Measurements from ENCODE around the gene MAGEC2.

Gene MAGEC2

DNA sequence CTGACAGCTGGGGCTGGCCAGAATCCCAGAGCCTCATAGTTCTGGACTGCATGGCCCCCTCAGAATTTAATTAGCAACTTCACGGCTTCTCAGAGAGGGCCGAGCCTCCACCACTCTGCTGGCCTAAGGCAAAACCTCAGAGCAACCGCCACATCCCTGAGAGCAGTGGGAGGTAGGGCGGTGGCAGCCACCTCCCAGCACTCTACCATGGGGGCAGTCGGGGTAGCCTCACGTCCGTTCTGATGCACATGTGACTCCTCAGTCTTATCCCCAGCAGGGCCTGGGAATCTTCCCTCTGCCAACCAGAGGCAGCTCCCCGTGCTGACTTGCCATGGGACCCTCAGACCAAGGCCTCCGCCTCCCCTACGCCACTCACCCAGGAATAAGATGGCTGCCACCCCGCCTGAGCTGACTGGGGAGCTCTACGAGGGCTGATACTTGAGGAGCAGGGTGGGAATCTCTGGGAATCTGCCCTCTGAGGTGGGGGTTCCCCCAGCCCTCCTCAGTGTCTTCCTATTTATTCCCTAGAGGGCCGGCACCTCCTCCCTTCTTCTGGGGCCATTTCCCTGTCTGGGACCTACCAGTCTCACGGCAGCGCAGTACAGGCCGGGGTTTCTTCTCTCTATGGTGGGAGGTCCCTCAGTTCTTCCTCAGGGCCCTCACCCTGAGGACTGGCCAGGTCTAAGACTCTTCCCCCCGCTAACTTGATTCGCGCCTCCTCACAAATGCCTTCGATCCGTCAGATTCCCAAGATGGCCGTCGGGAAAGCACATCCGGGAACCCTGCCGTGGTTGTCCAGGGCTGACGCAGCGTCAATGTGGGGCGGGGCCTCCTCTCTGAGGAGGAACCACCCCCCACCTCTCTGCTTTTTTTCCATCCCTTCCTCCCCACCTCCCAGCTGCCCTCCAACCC is at the start of gene MAGEC2:
MAGEC2 (minus strand) TSS at position 769 of the 912 bp plus-strand sequence. CDS start 1,303 bp downstream, outside the sequence.
- no peak for DNase-seq (ENCODE audit: low read depth in 2 of 2)

- DNase-seq (ENCODE audit: low read depth in 2 of 2), result no peak
Observed at GRCh38 chrX:142251680-142252079, 46.6 kb upstream of the MAGEC2 start.

DNA sequence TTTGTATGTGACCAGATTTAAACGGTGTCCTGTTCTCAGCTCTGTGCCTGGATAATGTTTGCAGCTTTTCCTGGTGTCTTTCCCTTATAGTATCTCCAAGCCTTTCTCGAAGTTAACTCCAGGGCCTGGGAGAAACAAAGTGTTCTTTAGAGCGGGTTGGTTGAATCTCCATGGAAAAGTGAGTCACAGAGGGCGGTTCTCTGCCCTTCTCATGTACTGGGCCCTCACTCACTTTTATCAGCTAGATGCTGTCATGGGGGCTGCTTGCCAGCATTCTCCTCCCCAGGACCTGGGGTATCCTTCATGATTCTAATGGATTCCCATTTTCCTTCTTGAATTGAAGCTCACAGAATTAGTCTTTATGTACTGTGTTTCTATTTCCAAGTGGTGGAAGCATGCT is 46.1 kb upstream of the MAGEC2 start:
- no peak for DNase-seq (ENCODE audit: low read depth in 2 of 2)

DNA sequence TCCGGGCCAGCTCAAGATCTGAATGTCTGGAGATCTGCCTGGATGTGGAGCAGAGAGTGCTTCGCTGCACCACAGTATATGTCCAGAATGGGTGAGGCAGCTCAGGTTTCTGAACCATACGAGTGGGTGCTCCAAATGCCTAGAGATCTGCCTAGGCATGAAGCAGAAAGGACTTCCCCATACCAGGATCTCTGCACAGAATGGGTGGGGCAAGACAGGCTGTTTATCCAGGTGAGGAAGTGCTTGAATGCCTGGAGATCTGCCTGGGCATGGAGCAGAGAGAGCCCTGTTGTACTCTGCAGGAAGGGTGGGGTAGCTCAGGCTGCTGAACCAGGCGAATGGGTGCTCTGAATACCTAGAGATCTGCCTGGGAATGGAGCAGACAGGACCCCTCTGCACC is 45.4 kb upstream of the MAGEC2 start:
- no peak for DNase-seq (ENCODE audit: low read depth in 2 of 2)

DNA sequence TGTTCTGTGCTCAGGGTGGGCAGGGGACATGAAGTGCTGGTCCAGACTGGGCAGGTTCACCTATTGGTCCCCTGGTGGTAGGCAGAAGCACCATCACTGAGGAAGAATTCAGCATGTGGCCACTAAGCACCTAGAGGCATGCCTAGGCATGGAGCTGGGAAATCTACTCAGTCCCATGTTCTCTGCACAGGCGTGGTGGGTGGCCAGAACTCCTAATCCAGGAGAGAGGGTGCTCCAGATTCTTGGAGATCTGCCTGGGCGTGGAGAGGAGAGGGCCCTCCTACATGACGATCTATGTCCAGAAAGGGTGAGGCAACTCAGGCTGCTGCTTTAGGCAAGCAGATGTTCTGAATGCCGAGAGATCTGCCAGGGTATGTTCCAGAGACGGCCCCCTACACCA is 44.6 kb upstream of the MAGEC2 start:
- DNase-seq (ENCODE audit: low read depth in 2 of 2), result no peak

- no peak for DNase-seq (ENCODE audit: low read depth in 2 of 2)
Observed at GRCh38 chrX:142244568-142244967, 39.5 kb upstream of the MAGEC2 start.

DNA sequence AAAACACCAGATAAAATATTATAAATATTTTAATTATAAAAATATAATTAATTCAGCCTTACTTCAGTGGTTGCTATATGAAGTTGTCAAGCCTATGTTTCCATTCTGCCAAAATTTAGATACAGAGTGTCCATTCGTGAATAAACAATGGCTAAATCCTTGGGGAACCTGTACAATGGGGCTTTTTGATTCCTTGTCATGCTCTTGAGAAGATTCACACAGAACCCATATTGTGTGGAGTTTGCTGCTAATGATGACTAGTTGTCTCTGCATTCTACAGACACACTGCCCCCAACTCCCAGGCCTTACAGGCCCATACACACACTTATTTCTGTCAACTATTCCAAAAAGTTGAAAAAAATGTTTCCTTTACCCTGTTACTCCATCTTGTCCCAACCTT is 33.4 kb upstream of the MAGEC2 start:
- DNase-seq (ENCODE audit: low read depth in 2 of 2), result no peak

GRCh38 chrX:142233400-142233799 is 28.3 kb upstream of the MAGEC2 start:
- no peak for DNase-seq (ENCODE audit: low read depth in 2 of 2)

DNA sequence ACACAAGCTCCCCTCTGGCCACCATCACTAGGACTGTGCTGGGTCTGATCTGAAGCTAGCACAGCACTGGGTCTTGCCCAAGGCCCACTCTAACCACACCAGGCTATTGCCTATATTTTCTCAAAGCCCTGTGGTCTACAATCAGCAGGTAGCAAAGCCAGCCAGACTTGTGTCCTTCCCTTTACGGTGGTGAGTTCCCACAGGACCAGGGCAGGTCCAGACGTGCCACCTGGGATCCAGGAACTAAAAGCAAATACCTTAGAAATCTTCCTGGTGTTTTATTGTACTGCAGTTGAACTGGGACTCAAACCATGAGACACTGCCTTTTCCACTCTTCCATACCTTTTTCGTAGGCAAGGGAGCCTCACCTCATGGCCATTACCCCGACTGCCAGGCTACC is 9.0 kb upstream of the MAGEC2 start:
- DNase-seq (ENCODE audit: low read depth in 2 of 2), result no peak

DNA sequence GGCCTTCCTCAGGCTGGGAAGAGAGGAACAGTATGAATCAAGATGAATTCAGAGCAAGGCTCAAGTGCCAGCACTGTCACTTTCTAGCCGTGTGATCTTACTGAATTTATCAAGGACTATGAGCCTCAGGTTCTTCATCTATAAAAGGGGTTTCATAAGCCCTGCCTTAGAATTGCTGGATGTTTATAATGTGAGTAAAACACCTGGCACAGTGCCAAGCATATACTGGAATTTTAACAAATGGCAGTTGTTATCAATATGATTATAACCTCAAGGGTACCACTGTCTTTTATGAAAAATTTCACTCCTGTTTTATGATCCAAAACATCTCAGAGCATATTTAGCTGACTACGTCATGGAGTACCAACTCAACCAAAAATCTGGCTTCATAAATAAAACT is 4.0 kb downstream of the MAGEC2 start:
- no peak for DNase-seq (ENCODE audit: low read depth in 2 of 2)

- DNase-seq (ENCODE audit: low read depth in 2 of 2), result no peak
Observed at GRCh38 chrX:142186103-142186502, 19.0 kb downstream of the MAGEC2 start.

- no peak for DNase-seq (ENCODE audit: low read depth in 2 of 2)
Observed at GRCh38 chrX:142184756-142185602, 20.1 kb downstream of the MAGEC2 start.

DNA sequence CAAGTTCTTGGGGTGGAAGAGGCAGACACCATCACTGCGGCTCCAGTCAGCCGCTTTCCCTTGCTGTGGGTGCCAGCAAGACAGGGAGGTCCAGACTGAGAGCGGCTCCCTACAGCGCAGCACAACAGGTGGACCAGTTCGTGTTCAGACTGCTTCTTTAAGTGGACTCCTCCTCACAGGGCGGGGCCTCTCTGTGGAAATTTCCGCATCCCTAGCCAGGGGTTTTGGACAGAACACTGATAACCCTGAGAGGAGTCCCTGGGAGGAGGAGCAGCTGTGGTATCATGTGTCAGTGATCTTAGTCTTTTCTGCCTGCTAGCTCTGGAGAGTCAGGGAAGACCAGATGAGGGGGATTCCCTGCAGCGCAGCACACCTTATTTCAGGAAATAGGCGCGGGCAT is 48.5 kb downstream of the MAGEC2 start:
- no peak for DNase-seq (ENCODE audit: low read depth in 2 of 2)
